CD4-positive, alpha-beta T cell treated with Interleukin-2 at 100 ng/mL for 4 hours (primary cell): ENCODE results near the gene PCIF1.
"Not testable (repeated sequence)": the region's sequence is repeated elsewhere in the genome, so short reads cannot be mapped to it uniquely, and the experiment has no call there.

Source experiments
- DNase-seq: peaks from one replicate; pipeline ENCODE4 v3.0.0-alpha.2; 2020; ENCODE audit warnings: low spot score

The PCIF1 gene

DNA sequence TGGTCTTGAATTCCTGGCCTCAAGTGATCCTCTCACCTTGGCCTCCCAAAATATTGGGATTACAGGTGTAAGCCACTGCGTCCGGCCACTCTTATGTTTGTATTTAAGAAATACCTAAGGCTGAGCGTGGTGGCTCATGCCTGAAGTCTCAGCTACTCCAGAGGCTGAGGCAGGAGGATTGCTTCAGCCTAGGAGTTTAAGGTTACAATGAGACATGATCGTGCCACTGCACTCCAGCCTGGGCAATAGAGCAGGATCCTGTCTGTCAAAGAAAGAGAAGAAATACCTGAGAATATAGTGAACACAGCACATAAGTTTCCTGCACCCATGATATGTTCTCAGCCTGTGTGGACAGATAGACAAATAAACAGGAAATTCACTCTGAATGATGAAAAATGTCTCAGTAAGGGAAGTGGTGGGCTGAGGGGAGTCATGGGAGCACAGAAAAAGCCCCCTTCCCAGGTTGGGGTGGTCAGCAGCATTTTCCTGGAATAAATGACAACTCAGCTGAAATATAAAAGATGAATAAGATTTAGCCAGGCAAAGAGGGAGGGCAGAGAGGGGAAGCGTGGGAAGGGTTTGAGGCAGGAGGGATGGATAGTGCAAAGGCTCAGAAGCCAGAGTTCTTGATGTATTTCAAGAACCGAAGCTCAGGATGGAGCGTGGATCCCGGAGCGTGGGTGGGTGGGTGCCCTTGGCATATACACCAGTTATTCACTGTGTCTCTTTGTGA lies 60.4 kb downstream of the PCIF1 start:
- DNase-seq: no peak

DNA sequence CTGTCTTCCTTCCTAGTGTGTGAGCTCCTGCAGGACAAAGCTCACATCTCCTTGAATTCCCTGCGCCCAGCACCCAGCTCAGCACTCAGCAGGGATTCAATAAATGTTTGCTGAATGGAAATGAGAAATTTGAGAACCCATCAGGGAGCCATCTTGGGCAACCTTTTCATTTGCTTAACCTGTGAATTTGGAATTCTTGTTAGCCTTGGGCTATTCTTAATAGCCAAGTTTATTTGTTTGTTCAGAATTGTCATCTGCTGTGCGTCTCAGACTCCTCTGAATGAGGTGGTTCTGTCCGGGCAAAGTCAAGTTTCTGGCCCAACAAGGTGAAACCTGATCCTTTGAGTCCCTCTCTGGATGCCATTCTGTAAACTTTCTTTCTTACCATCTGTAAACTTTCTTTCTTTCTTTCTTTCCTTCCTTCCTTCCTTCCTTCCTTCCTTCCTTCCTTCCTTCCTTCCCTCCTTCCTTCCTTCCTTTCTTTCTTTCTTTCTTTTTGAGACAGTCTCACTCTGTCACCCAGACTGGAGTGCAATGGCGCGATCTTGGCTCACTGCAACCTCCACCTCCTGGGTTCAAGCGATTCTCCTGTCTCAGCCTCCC lies 61.1 kb downstream of the PCIF1 start:
- not testable (repeated sequence) for DNase-seq

GRCh38 chr20:45997187-45997586 lies 62.7 kb downstream of the PCIF1 start:
- DNase-seq: no peak
